Adipocyte (in vitro differentiated cells): ENCODE measurements around the gene DMD.
A peak's percentile ranks its signal among the peaks of the same experiment; 100 is the strongest.

Experiments used
- DNase-seq: peaks from one replicate; pipeline ENCODE4 v3.0.0-alpha.2; 2015; ENCODE audit warnings: low read depth
- H3K27me3 ChIP-seq: replicated peaks from 2 replicates; pipeline ENCODE4 v1.7.0; 2013; ENCODE audit warnings: mild to moderate bottlenecking, low read length, moderate library complexity; ENCODE audit not compliant: control insufficient read depth, insufficient read depth
- H3K36me3 ChIP-seq: 2 replicates; pipeline ENCODE4 v1.7.0; 2013; ENCODE audit warnings: low read length, mild to moderate bottlenecking, moderate library complexity; ENCODE audit not compliant: control insufficient read depth, insufficient read depth, severe bottlenecking
- H3K4me1 ChIP-seq: 2 replicates; pipeline ENCODE4 v1.7.0; 2013; ENCODE audit warnings: mild to moderate bottlenecking, low read length, moderate library complexity; ENCODE audit not compliant: control insufficient read depth, insufficient read depth
- H3K4me3 ChIP-seq: 2 replicates; pipeline ENCODE4 v1.7.0; 2013; ENCODE audit warnings: mild to moderate bottlenecking, low read length, moderate library complexity
- H3K9ac ChIP-seq: 2 replicates; pipeline ENCODE4 v1.7.0; 2013; ENCODE audit warnings: mild to moderate bottlenecking, low read length, moderate library complexity
- H3K9me3 ChIP-seq: 2 replicates; pipeline ENCODE4 v1.7.0; 2013; ENCODE audit warnings: mild to moderate bottlenecking, low read length, moderate library complexity; ENCODE audit not compliant: control insufficient read depth

Gene DMD

GRCh38 chrX:31291131-31291530, 1920.2 kb downstream of the DMD start:
- DNase-seq = no peak
- Histone ChIP-seq H3K36me3 (no peaks in the 10 kb centered on the region), H3K9ac (no peak overlapping the region), H3K27me3 (no peaks in the 10 kb centered on the region), H3K9me3 (no peaks in the 10 kb centered on the region), H3K4me1 (no peaks in the 10 kb centered on the region), H3K4me3 (no peak overlapping the region)

- Histone ChIP-seq H3K36me3 (no peaks in the 10 kb centered on the region), H3K9ac (no peak overlapping the region), H3K4me1 (no peaks in the 10 kb centered on the region), H3K9me3 (no peaks in the 10 kb centered on the region), H3K4me3 (no peak overlapping the region), H3K27me3 (no peaks in the 10 kb centered on the region)
- DNase-seq = no peak
Observed at GRCh38 chrX:31287861-31288260, 1923.5 kb downstream of the DMD start.

DNA sequence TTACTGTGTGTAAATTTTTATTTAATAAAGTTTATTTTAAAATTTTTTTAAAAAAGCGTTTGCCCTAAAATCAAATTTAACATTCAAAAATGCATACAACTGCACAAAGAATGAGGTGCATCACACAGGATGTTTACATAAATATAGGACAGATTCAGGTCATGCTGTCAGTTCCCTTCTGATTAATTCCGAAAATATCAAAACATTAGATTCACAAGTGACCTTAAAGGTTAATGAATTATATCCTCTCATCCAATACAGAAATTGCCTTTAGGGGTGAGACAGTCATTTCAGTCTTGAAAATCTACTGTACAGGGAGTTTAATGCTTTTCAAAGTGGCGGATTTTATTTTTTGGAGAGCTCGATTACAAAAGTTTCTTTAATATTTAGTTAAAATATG, 1930.8 kb downstream of the DMD start:
- Histone ChIP-seq H3K4me1 (no peaks in the 10 kb centered on the region), H3K9ac (no peak overlapping the region), H3K9me3 (peaks cover 3% of the 10 kb centered on the region), H3K27me3 (no peaks in the 10 kb centered on the region), H3K4me3 (no peak overlapping the region), H3K36me3 (no peaks in the 10 kb centered on the region)
- no peak for DNase-seq

DNA sequence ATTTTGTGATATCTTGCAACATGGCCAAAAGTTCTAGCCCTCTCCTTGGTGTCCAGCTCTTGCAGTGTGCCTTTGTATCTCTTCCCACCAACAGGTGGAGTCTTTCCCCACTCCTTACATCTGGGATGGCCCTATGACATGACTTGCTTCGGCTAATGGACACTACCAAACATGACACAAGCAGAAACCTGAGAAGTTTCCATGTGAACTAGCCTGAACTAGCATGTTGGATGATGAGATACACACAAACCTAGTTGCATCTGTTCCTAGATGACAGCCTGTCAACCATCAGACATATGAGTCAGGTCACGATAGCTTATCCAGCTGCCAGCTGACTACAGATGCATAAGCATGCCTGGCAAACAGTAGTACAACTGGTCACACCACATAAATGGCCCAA, 1932.0 kb downstream of the DMD start:
- Histone ChIP-seq H3K9ac (no peak overlapping the region), H3K36me3 (no peaks in the 10 kb centered on the region), H3K4me3 (no peak overlapping the region), H3K9me3 (peaks cover 3% of the 10 kb centered on the region), H3K27me3 (no peaks in the 10 kb centered on the region), H3K4me1 (no peaks in the 10 kb centered on the region)
- DNase-seq = no peak

- H3K4me1 ChIP-seq = no peaks in the 10 kb centered on the region
- no peaks in the 10 kb centered on the region for H3K36me3 ChIP-seq
- H3K9me3 ChIP-seq = peaks cover 3% of the 10 kb centered on the region
- H3K27me3 ChIP-seq = no peaks in the 10 kb centered on the region
- H3K4me3 ChIP-seq = no peak overlapping the region
- no peak overlapping the region for H3K9ac ChIP-seq
- no peak for DNase-seq
Observed at GRCh38 chrX:31272472-31272775, 1938.9 kb downstream of the DMD start.

DNA sequence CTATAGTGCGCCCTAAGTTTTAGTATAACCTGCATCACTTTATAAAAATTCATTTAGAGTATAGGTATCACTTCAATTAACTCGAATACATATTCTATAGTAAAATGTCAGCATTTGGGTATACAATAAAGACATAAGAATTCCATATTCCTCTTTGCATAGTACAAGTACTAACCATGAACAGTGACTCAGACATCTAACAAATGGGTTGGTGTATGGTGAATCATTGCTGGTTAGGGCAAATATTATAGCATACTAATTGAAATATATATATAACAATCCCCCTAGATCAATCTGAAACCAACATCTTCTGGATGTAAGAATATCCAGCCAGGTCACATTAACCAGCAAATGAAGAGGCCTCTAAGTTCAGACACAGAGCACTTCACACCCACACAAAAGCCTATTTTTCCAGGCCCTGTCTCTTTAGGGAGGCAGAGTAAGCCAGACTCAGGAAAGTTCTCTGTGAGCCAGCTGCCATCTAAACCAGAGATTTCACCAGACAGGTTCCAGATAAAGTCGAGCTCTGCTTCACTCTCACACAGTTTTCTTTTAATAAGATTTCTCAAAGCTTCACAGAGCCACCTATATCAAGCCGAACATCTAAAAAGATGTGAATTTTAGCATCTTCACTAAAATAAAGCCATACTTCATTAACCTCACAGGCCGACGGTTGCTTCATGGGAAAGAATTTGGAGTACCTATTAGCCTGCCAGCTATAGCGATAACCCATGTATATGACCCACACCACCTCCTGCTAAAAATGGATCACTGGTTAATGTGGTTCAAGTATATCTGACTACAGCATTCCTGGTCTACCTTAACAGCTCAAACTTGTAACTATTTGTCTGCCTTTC, 1939.5 kb downstream of the DMD start:
- peak; percentile 11 for DNase-seq
- H3K9me3 ChIP-seq = peaks cover 3% of the 10 kb centered on the region

DNA sequence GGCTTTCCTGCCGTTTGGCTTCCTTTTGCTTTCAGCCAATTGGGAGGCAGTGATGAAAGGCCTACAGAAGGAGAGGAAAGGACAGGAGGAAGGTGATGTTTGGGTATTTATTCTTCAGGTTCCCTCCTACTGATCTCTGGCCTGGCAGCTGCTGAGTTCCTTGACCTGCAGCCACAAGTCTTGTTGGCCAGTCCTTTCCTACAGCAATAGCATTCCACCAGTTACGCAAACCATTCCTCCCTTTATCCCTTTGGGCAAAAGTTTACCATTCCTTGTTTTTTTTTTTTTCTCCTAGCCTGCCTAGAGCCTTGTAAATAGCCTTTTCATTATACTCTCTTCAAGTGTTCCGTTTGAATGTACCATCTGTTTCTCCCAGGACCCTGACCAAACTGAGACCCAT, 1941.4 kb downstream of the DMD start:
- Histone ChIP-seq H3K27me3 (no peaks in the 10 kb centered on the region), H3K36me3 (no peaks in the 10 kb centered on the region), H3K4me3 (no peak overlapping the region), H3K4me1 (no peaks in the 10 kb centered on the region), H3K9ac (no peak overlapping the region), H3K9me3 (no peaks in the 10 kb centered on the region)
- no peak for DNase-seq

More for the DNA sequence above, 1939.5 kb downstream of the DMD start:
- H3K9ac ChIP-seq = no peak overlapping the region
- H3K36me3 ChIP-seq = no peaks in the 10 kb centered on the region
- no peaks in the 10 kb centered on the region for H3K4me1 ChIP-seq
- no peaks in the 10 kb centered on the region for H3K27me3 ChIP-seq
- no peak overlapping the region for H3K4me3 ChIP-seq

DNA sequence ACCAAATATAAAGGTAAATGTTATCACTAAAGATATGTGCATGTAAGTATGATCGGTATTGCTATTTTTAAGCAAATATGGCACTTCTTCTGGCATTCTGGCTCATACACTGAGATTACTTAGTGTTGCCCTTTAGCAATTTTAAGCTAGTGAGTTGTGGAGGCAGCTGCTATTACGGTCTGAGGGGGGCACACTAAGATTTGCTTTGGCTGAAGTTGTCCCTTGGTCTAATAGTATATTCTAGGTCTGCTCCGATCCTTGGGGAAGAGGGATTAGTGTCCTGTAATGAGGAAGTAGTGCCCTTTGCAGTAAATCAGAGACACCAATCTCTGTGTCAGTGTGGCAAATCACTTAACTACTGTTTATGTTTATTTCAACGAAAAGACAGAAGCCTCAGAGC, 1943.0 kb downstream of the DMD start:
- no peak overlapping the region for H3K9ac ChIP-seq
- peak; percentile 9 for DNase-seq
- no peak overlapping the region for H3K4me3 ChIP-seq

GRCh38 chrX:31266203-31267076, 1944.9 kb downstream of the DMD start:
- peak; percentile 69 for DNase-seq

More for the DNA sequence above, 1943.0 kb downstream of the DMD start:
- H3K27me3 ChIP-seq = no peaks in the 10 kb centered on the region
- H3K4me1 ChIP-seq = no peaks in the 10 kb centered on the region
- no peaks in the 10 kb centered on the region for H3K9me3 ChIP-seq
- no peaks in the 10 kb centered on the region for H3K36me3 ChIP-seq

GRCh38 chrX:31265383-31265782, 1946.0 kb downstream of the DMD start:
- no peaks in the 10 kb centered on the region for H3K9me3 ChIP-seq
- DNase-seq = no peak
- H3K27me3 ChIP-seq = peaks cover 4% of the 10 kb centered on the region
- no peaks in the 10 kb centered on the region for H3K36me3 ChIP-seq
- no peak overlapping the region for H3K9ac ChIP-seq
- peak overlapping the region; percentile 43 for H3K4me3 ChIP-seq
- H3K4me1 ChIP-seq = no peaks in the 10 kb centered on the region

More at GRCh38 chrX:31266203-31267076, 1944.9 kb downstream of the DMD start:
- peak overlapping the region; percentile 69 for H3K9ac ChIP-seq
- no peaks in the 10 kb centered on the region for H3K4me1 ChIP-seq
- H3K9me3 ChIP-seq = no peaks in the 10 kb centered on the region
- H3K27me3 ChIP-seq = peaks cover 4% of the 10 kb centered on the region
- no peaks in the 10 kb centered on the region for H3K36me3 ChIP-seq
- H3K4me3 ChIP-seq = peak overlapping the region; percentile 81

DNA sequence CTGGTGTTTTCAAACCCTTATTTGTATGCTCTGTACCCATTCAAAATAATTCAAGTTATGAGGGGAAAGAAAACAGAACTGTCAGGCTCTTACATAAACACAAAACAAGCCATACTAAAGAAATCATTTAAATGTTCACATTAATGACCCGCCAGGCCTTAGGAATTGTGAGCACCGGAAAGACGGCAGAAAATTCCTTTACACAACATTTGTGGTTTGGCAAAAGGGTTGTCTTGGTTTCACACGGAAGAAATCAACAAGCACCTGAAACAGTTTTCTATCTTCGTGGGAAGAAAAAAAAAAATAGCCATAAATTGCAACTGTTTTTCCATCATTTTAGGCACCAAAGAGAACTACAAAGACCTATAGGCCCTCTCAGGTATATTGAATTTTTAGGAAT, 1951.0 kb downstream of the DMD start:
- H3K27me3 ChIP-seq = peaks cover 4% of the 10 kb centered on the region
- H3K36me3 ChIP-seq = no peaks in the 10 kb centered on the region
- no peak overlapping the region for H3K9ac ChIP-seq
- H3K4me3 ChIP-seq = no peak overlapping the region
- DNase-seq = no peak
- no peaks in the 10 kb centered on the region for H3K9me3 ChIP-seq
- no peaks in the 10 kb centered on the region for H3K4me1 ChIP-seq
